Heart left ventricle (tissue), 13 donors: ENCODE data around the gene AFDN.

Experiments
- CTCF ChIP-seq, 12 donors: fragments of 200-600 bp; sonication (generic) in 4 of 12; IDR thresholded peaks; one replicate each; pipeline versions ENCODE4 v1.5.0 to v1.8.0; 2018 to 2022; ENCODE audit warnings: antibody characterized with exemption in 12 of 12, mild to moderate bottlenecking in 5 of 12
- POLR2A ChIP-seq, 2 donors: fragments of 450-650 bp; IDR thresholded peaks; one replicate each; pipeline ENCODE4 v1.6.1; 2017; ENCODE audit warnings: antibody characterized with exemption in 2 of 2, mild to moderate bottlenecking in 2 of 2, moderate library complexity in 2 of 2
- donor health status: ischemic (EF 13 %, LVEDD 7.1; RV severe dilation, severe dysfunction).
- donor health status: DM: no; HTN: yes; CAD: no.
- donor health status: DM: no; HTN: no; CAD: no.
- donor health status: ischemic (EF 25% LVEDD 6.9; RV normal size, moderate dysfunction).
- donor health status: ischemic (EF 25% LVEDD 5.7; RV mildly dilated, moderate dysfunction).
- donor health status: ischemic (EF 35%, LVEDD 5.7; RV mildly dilated, moderate dysfunction).
- donor health status: nonischemic (EF 11% LVEDD 7.7; RV severe dilation, severe dysfunction).
- donor health status: DM: yes; HTN: yes; CAD: no.
- donor health status: PGD.
- donor health status: ischemic (EF 29% LVEDD 5.4; RV normal size, mild dysfunction).
- donor health status: nonischemic (EF 23%, LVEDD 6.1; RV moderate dilation, normal function).

- no peak for TF ChIP-seq CTCF (IDR thresholded peaks at IDR 0.05)
- TF ChIP-seq POLR2A (IDR thresholded peaks at IDR 0.05): no peak
Measured at GRCh38 chr6:167778497-167779128, 48.1 kb upstream of the AFDN start.
